SK-N-SH (cell line): ENCODE data around the gene CADM1. TPM values are rescaled to one million over a fixed set of nuclear protein-coding genes. Genes with fewer than 3 reads are reported as not detected.

Experiments
- CTCF ChIA-PET: fragments of 300-600, 350-600 bp; formaldehyde crosslinking; extraction: SDS; loops from one replicate; lab custom pipeline; 2021; lab: Yijun Ruan, JAX
- POLR2A ChIA-PET: fragments of 350-600 bp; sonication (Branson Sonifier 250); formaldehyde crosslinking; extraction: SDS; loops from one replicate; lab custom pipeline; 2020; ENCODE audit warnings: antibody characterized with exemption, inconsistent platforms; lab: Yijun Ruan, JAX
- DNase-seq: peaks from one replicate; pipeline ENCODE4 v3.0.0; 2012
- H2AFZ ChIP-seq: fragments of 200-600 bp; sonication (generic); 2 replicates; pipeline ENCODE4 v1.8.1; 2016; ENCODE audit warnings: antibody characterized with exemption, mild to moderate bottlenecking, low read depth
- H3F3A ChIP-seq: fragments of 200-600 bp; sonication (generic); replicated peaks from 2 replicates; pipeline ENCODE3; 2016; ENCODE audit warnings: antibody characterized with exemption, mild to moderate bottlenecking; ENCODE audit not compliant: insufficient read depth
- H3K27ac ChIP-seq, 2 experiments: fragments of 200-500 bp in 1 of 2; fragments of 200-600 bp in 1 of 2; sonication (Bioruptor generic) in 1 of 2; sonication (generic), shearing (Covaris generic) in 1 of 2; 2 replicates each; pipeline versions ENCODE4 v1.5.1 to v1.6.1; 2014 to 2016; ENCODE audit warnings: low read depth in 2 of 2, inconsistent platforms in 1 of 2, low read length in 1 of 2, mild to moderate bottlenecking in 1 of 2, mixed read lengths in 1 of 2
- H3K27me3 ChIP-seq: fragments of 200-600 bp; sonication (generic), shearing (Covaris generic); 2 replicates; pipeline ENCODE4 v1.6.1; 2016; ENCODE audit warnings: mixed run types; ENCODE audit not compliant: insufficient read depth
- H3K36me3 ChIP-seq, 2 experiments: fragments of 200-500 bp in 1 of 2; fragments of 200-600 bp in 1 of 2; sonication (Bioruptor generic) in 1 of 2; sonication (generic) in 1 of 2; replicated peaks in 1 of 2; 2 replicates each; pipeline versions ENCODE3 to v1.5.1; 2014 to 2016; ENCODE audit warnings: low read length in 1 of 2, mild to moderate bottlenecking in 1 of 2; ENCODE audit not compliant: insufficient read depth in 2 of 2, control insufficient read depth in 1 of 2
- H3K4me1 ChIP-seq, 2 experiments: fragments of 200-500 bp in 1 of 2; fragments of 200-600 bp in 1 of 2; sonication (Bioruptor generic) in 1 of 2; sonication (generic), shearing (Covaris generic) in 1 of 2; 2 replicates each; pipeline versions ENCODE4 v1.5.1 to v1.6.1; 2014 to 2016; ENCODE audit warnings: low read depth in 1 of 2, low read length in 1 of 2, mixed run types in 1 of 2; ENCODE audit not compliant: insufficient read depth in 2 of 2, control insufficient read depth in 1 of 2
- H3K4me2 ChIP-seq: fragments of 200-600 bp; sonication (generic), shearing (Covaris generic); 2 replicates; pipeline ENCODE4 v1.6.1; 2017; ENCODE audit warnings: mixed run types
- H3K4me3 ChIP-seq, 2 experiments: fragments of 200-500 bp in 1 of 2; fragments of 200-600 bp in 1 of 2; sonication (Bioruptor generic) in 1 of 2; sonication (generic), shearing (Covaris generic) in 1 of 2; 2 replicates each; pipeline versions ENCODE4 v1.5.1 to v1.8.1; 2014 to 2016; ENCODE audit warnings: low read depth in 2 of 2, inconsistent platforms in 1 of 2, low read length in 1 of 2, mild to moderate bottlenecking in 1 of 2, mixed read lengths in 1 of 2, moderate library complexity in 1 of 2
- H3K79me2 ChIP-seq: fragments of 200-600 bp; sonication (generic); 2 replicates; pipeline ENCODE4 v1.8.1; 2017; ENCODE audit warnings: mild to moderate bottlenecking; ENCODE audit not compliant: insufficient read depth
- H3K9ac ChIP-seq: fragments of 200-600 bp; sonication (generic); 2 replicates; pipeline ENCODE4 v1.6.1; 2017; ENCODE audit warnings: mixed run types
- H3K9me2 ChIP-seq: fragments of 200-600 bp; sonication (generic); 2 replicates; pipeline ENCODE4 v1.6.1; 2017; ENCODE audit warnings: mixed run types
- H3K9me3 ChIP-seq: fragments of 200-600 bp; sonication (generic); 2 replicates; pipeline ENCODE4 v1.6.1; 2017; ENCODE audit warnings: mixed run types, mild to moderate bottlenecking, moderate library complexity
- H4K20me1 ChIP-seq: fragments of 200-600 bp; sonication (generic); 2 replicates; pipeline ENCODE4 v1.6.1; 2017; ENCODE audit warnings: mild to moderate bottlenecking, mixed run types; ENCODE audit not compliant: insufficient read depth
- EP300 ChIP-seq, 2 experiments: IDR thresholded peaks; 2 replicates each; pipeline versions ENCODE4 v1.4.0 to v1.6.1; 2012; ENCODE audit warnings: borderline replicate concordance in 1 of 2, low read depth in 1 of 2, low read length in 1 of 2
- FOXJ3 ChIP-seq: sonication (generic); formaldehyde crosslinking; IDR thresholded peaks from 2 replicates; pipeline ENCODE4 v1.5.1; 2020; ENCODE audit warnings: mild to moderate bottlenecking, missing genetic modification reagents
- GABPA ChIP-seq: IDR thresholded peaks from 2 replicates; pipeline ENCODE4 v1.4.0; 2012; ENCODE audit warnings: low read depth, mild to moderate bottlenecking
- GATA2 ChIP-seq: sonication (generic); formaldehyde crosslinking; IDR thresholded peaks from 2 replicates; pipeline ENCODE4 v1.5.0; 2020; ENCODE audit warnings: mild to moderate bottlenecking, missing genetic modification reagents
- MXI1 ChIP-seq: IDR thresholded peaks from 2 replicates; pipeline ENCODE4 v1.6.1; 2012; ENCODE audit warnings: mild to moderate bottlenecking, low read depth, low read length, improper control_type of control experiment
- NRF1 ChIP-seq: IDR thresholded peaks from 2 replicates; pipeline ENCODE4 v1.6.1; 2012; ENCODE audit warnings: low read depth, mild to moderate bottlenecking, low read length
- RCOR1 ChIP-seq: fragments of 150-350 bp; IDR thresholded peaks from 2 replicates; pipeline ENCODE4 v1.6.1; 2017; ENCODE audit warnings: antibody characterized with exemption, low read length
- SIN3A ChIP-seq: IDR thresholded peaks from 2 replicates; pipeline ENCODE4 v1.6.1; 2012; ENCODE audit warnings: low read depth, mild to moderate bottlenecking, low read length, moderate library complexity, borderline replicate concordance
- SMC3 ChIP-seq: IDR thresholded peaks from 2 replicates; pipeline ENCODE4 v1.6.1; 2012; ENCODE audit warnings: low read depth, low read length, improper control_type of control experiment
- WGBS: methylation state at CpG from one replicate; pipeline ENCODE4 v1.1.6; 2017; ENCODE audit warnings: low lambda C conversion rate; 5-methylcytosine and 5-hydroxymethylcytosine counted together
- polyA plus RNA-seq, 3 experiments: library from polyadenylated mRNA; depleted of rRNA; stranded (reverse); fragments of >200 nt; gene quantifications; 2 replicates each; pipeline ENCODE4 v1.2.3, GENCODE V29; 2012
- TF ChIP-seq, protein P1 (sequence below): IDR thresholded peaks from 2 replicates; pipeline ENCODE4 v1.6.1; 2012; ENCODE audit warnings: mild to moderate bottlenecking, low read depth, low read length, moderate library complexity
- TF ChIP-seq, protein P2 (sequence below): IDR thresholded peaks from 2 replicates; pipeline ENCODE4 v1.4.0; 2012; ENCODE audit warnings: low read depth
- TF ChIP-seq, protein P3 (sequence below): IDR thresholded peaks from 2 replicates; pipeline ENCODE4 v1.4.0; 2012; ENCODE audit warnings: low read depth, borderline replicate concordance

The CADM1 gene
- polyA plus RNA-seq, 1 of the 3 experiments (the other 2 are of a cell fraction) = 7.9 TPM

DNA sequence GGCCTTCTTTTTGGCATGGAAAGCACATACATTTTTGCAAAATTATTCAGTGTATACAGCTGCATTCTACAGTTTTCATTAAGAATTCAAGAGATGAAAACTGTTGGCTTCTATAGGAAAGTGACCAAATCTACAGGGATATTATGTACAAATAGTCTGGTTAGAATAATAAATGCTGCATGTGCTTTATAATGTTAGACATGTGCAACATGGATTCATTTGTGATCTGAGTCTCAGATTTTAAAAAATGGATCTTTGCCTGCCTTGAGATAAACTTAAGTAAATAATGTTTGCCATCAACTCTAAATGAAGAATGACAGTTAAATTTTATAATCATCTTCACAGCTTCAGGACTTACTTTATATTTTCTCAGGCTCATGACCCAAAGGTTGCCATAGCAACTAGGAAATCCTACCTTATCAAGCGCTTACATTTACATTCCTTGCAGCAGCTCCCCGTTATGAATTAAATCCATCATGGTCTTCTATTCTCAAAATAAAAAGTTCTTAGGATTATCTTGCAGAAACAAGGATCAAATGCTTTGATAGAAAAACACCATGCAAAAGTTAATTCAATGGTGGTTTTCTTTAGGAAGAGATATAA lies 200.2 kb downstream of the CADM1 start:
- H3K27me3 ChIP-seq = no peaks in the 10 kb centered on the region
- POLR2A ChIA-PET = no interaction called here

More for the DNA sequence above, 200.2 kb downstream of the CADM1 start:
- Histone ChIP-seq H3K9ac (no peak overlapping the region), H3K9me2 (no peaks in the 10 kb centered on the region; the same call in 1 of the 2 replicates), H3K4me1 (peaks cover 0 to 24% of the 10 kb centered on the region in 2 experiments; a peak in 2 of 4 replicates), H2AFZ (no peak overlapping the region), H3K79me2 (no peaks in the 10 kb centered on the region), H3K27ac (peak overlapping the region in 1 of 2 experiments; percentile 89; a peak in 2 of 4 replicates), H3K4me2 (no peak overlapping the region), H4K20me1 (no peaks in the 10 kb centered on the region), H3F3A (no peaks in the 10 kb centered on the region), H3K9me3 (no peaks in the 10 kb centered on the region), H3K4me3 (no peak overlapping the region), H3K36me3 (no peaks in the 10 kb centered on the region)
- TF ChIP-seq, protein P1, sequence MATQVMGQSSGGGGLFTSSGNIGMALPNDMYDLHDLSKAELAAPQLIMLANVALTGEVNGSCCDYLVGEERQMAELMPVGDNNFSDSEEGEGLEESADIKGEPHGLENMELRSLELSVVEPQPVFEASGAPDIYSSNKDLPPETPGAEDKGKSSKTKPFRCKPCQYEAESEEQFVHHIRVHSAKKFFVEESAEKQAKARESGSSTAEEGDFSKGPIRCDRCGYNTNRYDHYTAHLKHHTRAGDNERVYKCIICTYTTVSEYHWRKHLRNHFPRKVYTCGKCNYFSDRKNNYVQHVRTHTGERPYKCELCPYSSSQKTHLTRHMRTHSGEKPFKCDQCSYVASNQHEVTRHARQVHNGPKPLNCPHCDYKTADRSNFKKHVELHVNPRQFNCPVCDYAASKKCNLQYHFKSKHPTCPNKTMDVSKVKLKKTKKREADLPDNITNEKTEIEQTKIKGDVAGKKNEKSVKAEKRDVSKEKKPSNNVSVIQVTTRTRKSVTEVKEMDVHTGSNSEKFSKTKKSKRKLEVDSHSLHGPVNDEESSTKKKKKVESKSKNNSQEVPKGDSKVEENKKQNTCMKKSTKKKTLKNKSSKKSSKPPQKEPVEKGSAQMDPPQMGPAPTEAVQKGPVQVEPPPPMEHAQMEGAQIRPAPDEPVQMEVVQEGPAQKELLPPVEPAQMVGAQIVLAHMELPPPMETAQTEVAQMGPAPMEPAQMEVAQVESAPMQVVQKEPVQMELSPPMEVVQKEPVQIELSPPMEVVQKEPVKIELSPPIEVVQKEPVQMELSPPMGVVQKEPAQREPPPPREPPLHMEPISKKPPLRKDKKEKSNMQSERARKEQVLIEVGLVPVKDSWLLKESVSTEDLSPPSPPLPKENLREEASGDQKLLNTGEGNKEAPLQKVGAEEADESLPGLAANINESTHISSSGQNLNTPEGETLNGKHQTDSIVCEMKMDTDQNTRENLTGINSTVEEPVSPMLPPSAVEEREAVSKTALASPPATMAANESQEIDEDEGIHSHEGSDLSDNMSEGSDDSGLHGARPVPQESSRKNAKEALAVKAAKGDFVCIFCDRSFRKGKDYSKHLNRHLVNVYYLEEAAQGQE = no peak
- no peak for TF ChIP-seq EP300 (IDR thresholded peaks at IDR 0.05; ENCODE audit: borderline replicate concordance in 1 of 2, low read depth in 1 of 2, low read length in 1 of 2)
- TF ChIP-seq MXI1 = no peak
- TF ChIP-seq, protein P2, sequence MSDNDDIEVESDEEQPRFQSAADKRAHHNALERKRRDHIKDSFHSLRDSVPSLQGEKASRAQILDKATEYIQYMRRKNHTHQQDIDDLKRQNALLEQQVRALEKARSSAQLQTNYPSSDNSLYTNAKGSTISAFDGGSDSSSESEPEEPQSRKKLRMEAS = no peak
- TF ChIP-seq SIN3A = no peak
- no peak for TF ChIP-seq FOXJ3 (CRISPR knock-in tag)
- no peak for TF ChIP-seq RCOR1
- TF ChIP-seq, protein P3, sequence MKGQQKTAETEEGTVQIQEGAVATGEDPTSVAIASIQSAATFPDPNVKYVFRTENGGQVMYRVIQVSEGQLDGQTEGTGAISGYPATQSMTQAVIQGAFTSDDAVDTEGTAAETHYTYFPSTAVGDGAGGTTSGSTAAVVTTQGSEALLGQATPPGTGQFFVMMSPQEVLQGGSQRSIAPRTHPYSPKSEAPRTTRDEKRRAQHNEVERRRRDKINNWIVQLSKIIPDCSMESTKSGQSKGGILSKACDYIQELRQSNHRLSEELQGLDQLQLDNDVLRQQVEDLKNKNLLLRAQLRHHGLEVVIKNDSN = no peak
- TF ChIP-seq SMC3 = no peak
- TF ChIP-seq GATA2 = no peak
- no peak for TF ChIP-seq NRF1
- no peak for TF ChIP-seq GABPA
- no peak for DNase-seq
- WGBS = 71% methylated on average over 2 of the region's 2 CpGs
- CTCF ChIA-PET = interaction anchor here (0.8 to 1.5 kb wide), 3 partner anchors 87 to 530 kb away, joined by 3 to 4 read pairs (median 3); no protein-coding TSS in a partner anchor
